Measurements from ENCODE around the gene PLEKHA7. TPM values are rescaled to one million over a fixed set of nuclear protein-coding genes. Genes with fewer than 3 reads are reported as not detected.
A peak's percentile ranks its signal among the peaks of the same experiment; 100 is the strongest.

PLEKHA7 gene
- total RNA-seq, 4 donors from 2014 or later: 23.6 to 47.5 (median 32.7) TPM

- H3K9me3 ChIP-seq: no peaks in the 10 kb centered on the region
- TF ChIP-seq EP300 (IDR thresholded peaks at IDR 0.05): no peak
- no peak for TF ChIP-seq POLR2A (IDR thresholded peaks at IDR 0.05)
- TF ChIP-seq POLR2AphosphoS5 (IDR thresholded peaks at IDR 0.05): no peak
- TF ChIP-seq CTCF (IDR thresholded peaks at IDR 0.05): no peak
- no peak overlapping the region for H3K4me3 ChIP-seq
- no peak overlapping the region for H3K27ac ChIP-seq
- no peak for DNase-seq (ENCODE audit: low spot score in 2 of 2)
- WGBS: 98% methylated on average over 14 of the region's 22 CpGs
- H3K36me3 ChIP-seq: no peaks in the 10 kb centered on the region
- H3K27me3 ChIP-seq: no peaks in the 10 kb centered on the region
- H3K4me1 ChIP-seq: peaks cover 62% of the 10 kb centered on the region
These were observed 230.9 kb downstream of the PLEKHA7 start for GRCh38 chr11:16783321-16783801.

- 75% methylated on average over 10 of the region's 11 CpGs for WGBS
- Histone ChIP-seq H3K27me3 (no peaks in the 10 kb centered on the region), H3K36me3 (no peaks in the 10 kb centered on the region), H3K4me1 (peaks cover 52% of the 10 kb centered on the region), H3K4me3 (no peak overlapping the region), H3K9me3 (no peaks in the 10 kb centered on the region), H3K27ac (peak overlapping the region; percentile 10)
- DNase-seq (ENCODE audit: low spot score in 2 of 2): no peak
- TF ChIP-seq CTCF (IDR thresholded peaks at IDR 0.05) (no peak), POLR2A (IDR thresholded peaks at IDR 0.05) (no peak), POLR2AphosphoS5 (IDR thresholded peaks at IDR 0.05) (no peak), EP300 (IDR thresholded peaks at IDR 0.05) (no peak)
These were observed 232.0 kb downstream of the PLEKHA7 start for GRCh38 chr11:16781936-16782919.

GRCh38 chr11:16780698-16781550 is 233.3 kb downstream of the PLEKHA7 start:
- 92% methylated on average over 19 of the region's 19 CpGs for WGBS
- H3K4me1 ChIP-seq: peaks cover 50% of the 10 kb centered on the region
- H3K36me3 ChIP-seq: no peaks in the 10 kb centered on the region
- no peak overlapping the region for H3K4me3 ChIP-seq
- no peak for TF ChIP-seq CTCF (IDR thresholded peaks at IDR 0.05)
- TF ChIP-seq POLR2AphosphoS5 (IDR thresholded peaks at IDR 0.05): no peak
- no peak for TF ChIP-seq POLR2A (IDR thresholded peaks at IDR 0.05)
- no peak for TF ChIP-seq EP300 (IDR thresholded peaks at IDR 0.05)
- no peaks in the 10 kb centered on the region for H3K27me3 ChIP-seq
- H3K27ac ChIP-seq: no peak overlapping the region
- no peaks in the 10 kb centered on the region for H3K9me3 ChIP-seq
- no peak for DNase-seq (ENCODE audit: low spot score in 2 of 2)

- no peaks in the 10 kb centered on the region for H3K36me3 ChIP-seq
- WGBS: 100% methylated on average over 2 of the region's 2 CpGs
- no peak overlapping the region for H3K27ac ChIP-seq
- DNase-seq (ENCODE audit: low spot score in 2 of 2): no peak
- H3K9me3 ChIP-seq: no peaks in the 10 kb centered on the region
- peaks cover 50% of the 10 kb centered on the region for H3K4me1 ChIP-seq
- H3K4me3 ChIP-seq: no peak overlapping the region
- H3K27me3 ChIP-seq: no peaks in the 10 kb centered on the region
- TF ChIP-seq CTCF (IDR thresholded peaks at IDR 0.05) (no peak), EP300 (IDR thresholded peaks at IDR 0.05) (no peak), POLR2A (IDR thresholded peaks at IDR 0.05) (no peak), POLR2AphosphoS5 (IDR thresholded peaks at IDR 0.05) (no peak)
These were observed 234.1 kb downstream of the PLEKHA7 start for GRCh38 chr11:16780146-16780545.

Data from suprapubic skin (tissue), 4 donors.